PC-9 (cell line): ENCODE results near the gene SDE2.

Experiments used
- EZH2 ChIP-seq: fragments of 200-600 bp; sonication (generic); IDR thresholded peaks from 2 replicates; pipeline ENCODE4 v1.8.0; 2017; ENCODE audit warnings: antibody characterized with exemption, low read depth
- TF ChIP-seq, protein P1 (sequence below): fragments of 200-600 bp; sonication (generic); conservative IDR thresholded peaks from 2 replicates; pipeline ENCODE4 v1.6.1; 2017; ENCODE audit warnings: mixed run types, antibody characterized with exemption, mild to moderate bottlenecking, moderate library complexity

DNA sequence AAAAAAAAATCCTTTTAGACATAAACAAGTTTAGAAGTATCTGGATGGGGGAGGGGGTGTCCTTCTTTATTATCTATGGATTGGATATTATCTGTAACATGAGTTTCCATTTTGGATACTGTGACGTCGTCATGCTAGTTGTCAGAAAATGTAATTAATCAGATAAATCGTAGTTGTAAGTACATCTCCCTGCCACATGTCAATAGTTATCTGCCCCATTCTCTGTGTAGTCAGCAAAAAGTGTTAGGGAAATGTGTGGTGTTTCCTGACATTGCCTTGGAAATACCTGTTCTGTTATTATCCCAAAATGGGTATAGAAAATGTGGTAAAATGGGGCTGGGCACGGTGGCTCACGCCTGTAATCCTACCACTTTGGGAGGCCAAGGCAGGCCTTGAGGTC lies 24.6 kb upstream of the SDE2 start:
- TF ChIP-seq, protein P1, sequence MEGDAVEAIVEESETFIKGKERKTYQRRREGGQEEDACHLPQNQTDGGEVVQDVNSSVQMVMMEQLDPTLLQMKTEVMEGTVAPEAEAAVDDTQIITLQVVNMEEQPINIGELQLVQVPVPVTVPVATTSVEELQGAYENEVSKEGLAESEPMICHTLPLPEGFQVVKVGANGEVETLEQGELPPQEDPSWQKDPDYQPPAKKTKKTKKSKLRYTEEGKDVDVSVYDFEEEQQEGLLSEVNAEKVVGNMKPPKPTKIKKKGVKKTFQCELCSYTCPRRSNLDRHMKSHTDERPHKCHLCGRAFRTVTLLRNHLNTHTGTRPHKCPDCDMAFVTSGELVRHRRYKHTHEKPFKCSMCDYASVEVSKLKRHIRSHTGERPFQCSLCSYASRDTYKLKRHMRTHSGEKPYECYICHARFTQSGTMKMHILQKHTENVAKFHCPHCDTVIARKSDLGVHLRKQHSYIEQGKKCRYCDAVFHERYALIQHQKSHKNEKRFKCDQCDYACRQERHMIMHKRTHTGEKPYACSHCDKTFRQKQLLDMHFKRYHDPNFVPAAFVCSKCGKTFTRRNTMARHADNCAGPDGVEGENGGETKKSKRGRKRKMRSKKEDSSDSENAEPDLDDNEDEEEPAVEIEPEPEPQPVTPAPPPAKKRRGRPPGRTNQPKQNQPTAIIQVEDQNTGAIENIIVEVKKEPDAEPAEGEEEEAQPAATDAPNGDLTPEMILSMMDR = no peak
- TF ChIP-seq EZH2 = no peak
